CD4-positive, CD25-positive, alpha-beta regulatory T cell (primary cell): ENCODE measurements around the gene SLC39A9. TPM values are rescaled to one million over a fixed set of nuclear protein-coding genes. Genes with fewer than 3 reads are reported as not detected.
"Not testable (repeated sequence)": the region's sequence is repeated elsewhere in the genome, so short reads cannot be mapped to it uniquely, and the experiment has no call there.

Experiments used
- ATAC-seq, 2 donors: fragments of 150-1000 bp; cut with Tn5 transposase; one replicate each; pipeline ENCODE4 v1.10.0; 2021; ENCODE audit warnings: low read depth in 2 of 2, moderate number of reproducible peaks in 2 of 2, moderate library complexity in 1 of 2
- DNase-seq, 3 donors: peaks; one replicate each; pipeline versions ENCODE4 v3.0.0 to v3.0.0-alpha.2; 2012 to 2022; ENCODE audit warnings: mixed read lengths in 1 of 3
- H3K27ac ChIP-seq: one replicate; pipeline ENCODE4 v1.7.0; 2013; ENCODE audit warnings: mild to moderate bottlenecking, low read length; ENCODE audit not compliant: insufficient read depth, poor library complexity, severe bottlenecking
- H3K27me3 ChIP-seq: one replicate; pipeline ENCODE4 v1.7.0; 2013; ENCODE audit warnings: low read length; ENCODE audit not compliant: control insufficient read depth, insufficient read depth
- H3K36me3 ChIP-seq: one replicate; pipeline ENCODE4 v1.7.0; 2013; ENCODE audit warnings: mild to moderate bottlenecking, low read length, moderate library complexity; ENCODE audit not compliant: control insufficient read depth, insufficient read depth
- H3K4me1 ChIP-seq: 2 replicates; pipeline ENCODE4 v1.7.0; 2013; ENCODE audit warnings: mild to moderate bottlenecking, low read length; ENCODE audit not compliant: insufficient read depth, control insufficient read depth, poor library complexity, severe bottlenecking
- H3K4me3 ChIP-seq: one replicate; pipeline ENCODE4 v1.7.0; 2013; ENCODE audit warnings: low read depth, mild to moderate bottlenecking, low read length, moderate library complexity
- H3K9me3 ChIP-seq, 2 experiments: 1 replicate in 1 of 2; 2 replicates in 1 of 2; pipeline ENCODE4 v1.7.0; 2013; ENCODE audit warnings: low read length in 2 of 2, mild to moderate bottlenecking in 1 of 2, moderate library complexity in 1 of 2; ENCODE audit not compliant: control insufficient read depth in 2 of 2
- H3K27ac Mint-ChIP-seq, 3 donors: one replicate each; pipeline ENCODE4 v1.8.0; 2020 to 2022; ENCODE audit warnings: mild to moderate bottlenecking in 3 of 3, mixed read lengths in 3 of 3, moderate library complexity in 2 of 3
- H3K27me3 Mint-ChIP-seq: one replicate; pipeline ENCODE4 v1.8.0; 2022; ENCODE audit warnings: mild to moderate bottlenecking, mixed read lengths
- H3K36me3 Mint-ChIP-seq: one replicate; pipeline ENCODE4 v1.8.0; 2020; ENCODE audit warnings: mixed read lengths
- H3K4me1 Mint-ChIP-seq, 4 donors: one replicate each; pipeline ENCODE4 v1.8.0; 2020 to 2022; ENCODE audit warnings: mixed read lengths in 4 of 4, mild to moderate bottlenecking in 1 of 4
- H3K4me3 Mint-ChIP-seq, 4 donors: one replicate each; pipeline ENCODE4 v1.8.0; 2020 to 2022; ENCODE audit warnings: mild to moderate bottlenecking in 4 of 4, mixed read lengths in 4 of 4, moderate library complexity in 3 of 4
- H3K9me3 Mint-ChIP-seq, 7 donors: one replicate each; pipeline ENCODE4 v1.8.0; 2020 to 2022; ENCODE audit warnings: mixed read lengths in 7 of 7, mild to moderate bottlenecking in 3 of 7, moderate library complexity in 2 of 7
- polyA plus RNA-seq, 4 donors: library from polyadenylated mRNA; unstranded; fragments of 300-500 nt; fragmentation: Illumina TruSeq; gene quantifications; one replicate each; pipeline ENCODE4 v1.2.3, GENCODE V29; 2021
- total RNA-seq: library from RNA; stranded (reverse); gene quantifications from one replicate; pipeline ENCODE4 v1.2.3, GENCODE V29; 2022

The SLC39A9 gene
- total and polyA plus RNA-seq, 5 donors from 2014 or later, result 16.4 to 33.1 (median 22.2) TPM

DNA sequence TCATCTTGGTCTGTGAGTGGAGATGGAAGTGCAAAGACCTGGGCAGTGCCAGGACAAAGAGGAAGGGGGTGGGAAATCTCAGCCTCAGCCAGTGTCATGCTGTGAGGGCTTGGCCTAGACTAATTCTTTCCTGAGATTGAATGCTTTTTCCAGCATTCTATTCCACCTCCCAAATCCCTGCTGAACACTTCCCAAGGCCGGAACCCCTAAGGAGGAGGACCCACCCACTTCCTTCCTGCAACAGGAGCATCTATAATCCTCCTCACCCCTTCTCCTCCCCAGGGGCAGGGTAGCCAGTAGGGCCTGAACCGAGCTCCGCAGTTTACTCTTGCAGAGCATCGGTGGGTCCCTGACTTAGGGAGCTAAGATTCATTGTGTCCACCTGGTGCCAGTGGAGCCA lies 89.3 kb downstream of the SLC39A9 start:
- H3K9me3 Mint-ChIP-seq, result peaks cover 0 to 2% (median 0%) of the 10 kb centered on the region in 7 donors
- no peak overlapping the region for H3K27ac Mint-ChIP-seq
- no peak for DNase-seq
- Histone ChIP-seq H3K36me3 (no peaks in the 10 kb centered on the region), H3K9me3 (no peaks in the 10 kb centered on the region), H3K4me3 (no peak overlapping the region), H3K27ac (no peak overlapping the region), H3K27me3 (peaks cover 8% of the 10 kb centered on the region), H3K4me1 (peaks cover 4% of the 10 kb centered on the region)
- no peaks in the 10 kb centered on the region for H3K36me3 Mint-ChIP-seq
- H3K27me3 Mint-ChIP-seq, result peaks cover 55% of the 10 kb centered on the region
- ATAC-seq, result no peak
- H3K4me1 Mint-ChIP-seq, result peaks cover 0 to 6% (median 0%) of the 10 kb centered on the region in 4 donors
- peak overlapping the region in 1 of 4 donors; percentile 58 for H3K4me3 Mint-ChIP-seq

DNA sequence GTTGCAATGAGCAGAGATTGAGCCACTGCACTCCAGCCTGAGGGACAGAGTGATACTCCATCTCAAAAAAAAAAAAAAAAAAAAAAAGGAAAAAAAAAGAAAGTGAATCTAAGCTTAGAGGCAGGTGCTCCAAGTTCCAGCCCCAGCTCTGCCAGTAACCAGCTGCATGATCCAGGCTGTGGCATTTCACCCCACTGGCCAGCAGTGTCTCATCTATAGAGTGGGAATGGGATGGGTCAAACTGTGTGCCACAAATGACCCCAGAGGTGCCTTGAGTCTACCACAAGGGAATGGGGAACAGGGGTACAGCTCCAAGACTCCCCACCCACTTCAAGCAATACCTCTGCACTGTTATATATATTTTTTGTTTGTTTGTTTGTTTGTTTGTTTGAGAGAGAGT lies 91.0 kb downstream of the SLC39A9 start:
- peaks cover 8% of the 10 kb centered on the region for H3K27me3 ChIP-seq
- peaks cover 3% of the 10 kb centered on the region for H3K4me1 ChIP-seq
- H3K9me3 ChIP-seq, result no peaks in the 10 kb centered on the region
- Mint-ChIP-seq H3K4me3 (no peak overlapping the region), H3K4me1 (no peaks in the 10 kb centered on the region), H3K27me3 (peaks cover 47% of the 10 kb centered on the region), H3K27ac (no peak overlapping the region), H3K9me3 (peaks cover 0 to 2% (median 0%) of the 10 kb centered on the region in 7 donors), H3K36me3 (no peaks in the 10 kb centered on the region)
- no peak overlapping the region for H3K4me3 ChIP-seq
- ATAC-seq, result no peak
- no peak overlapping the region for H3K27ac ChIP-seq
- no peak for DNase-seq
- H3K36me3 ChIP-seq, result no peaks in the 10 kb centered on the region

DNA sequence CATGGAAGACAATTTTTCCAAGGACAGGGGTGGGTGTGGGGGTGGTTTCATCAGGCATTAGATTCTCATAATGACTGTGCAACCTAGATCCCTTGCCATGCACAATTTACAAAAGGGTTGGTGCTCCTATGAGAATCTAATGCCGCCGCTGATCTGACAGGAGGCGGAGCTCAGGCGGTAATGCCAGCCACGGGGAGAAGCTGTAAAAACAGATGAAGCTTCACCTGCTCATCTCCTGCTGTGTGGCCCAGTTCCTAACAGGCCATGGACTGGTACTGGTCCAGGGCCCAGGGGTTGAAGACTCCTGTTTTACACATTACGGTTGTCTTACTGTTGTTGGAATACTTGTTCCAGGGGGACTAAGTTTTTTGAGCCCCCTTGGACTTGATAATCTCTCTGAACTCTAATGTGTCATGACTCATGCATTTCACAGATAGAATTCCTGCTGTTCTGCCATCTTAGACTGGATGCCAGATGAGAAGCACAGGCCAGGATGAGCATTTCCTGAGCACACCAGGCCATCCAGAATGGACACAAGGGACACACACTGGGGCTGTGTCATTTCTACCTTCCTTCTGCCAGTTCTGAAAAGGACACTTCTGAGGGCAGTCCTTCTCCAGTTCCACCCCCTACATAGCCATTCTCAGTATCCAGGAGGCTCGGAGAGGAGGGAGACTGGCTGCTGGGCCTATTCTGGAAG lies 91.9 kb downstream of the SLC39A9 start:
- no peaks in the 10 kb centered on the region for H3K9me3 ChIP-seq
- Mint-ChIP-seq H3K4me1 (no peaks in the 10 kb centered on the region), H3K27ac (no peak overlapping the region), H3K36me3 (no peaks in the 10 kb centered on the region), H3K27me3 (peaks cover 43% of the 10 kb centered on the region), H3K4me3 (no peak overlapping the region), H3K9me3 (peaks cover 0 to 2% (median 0%) of the 10 kb centered on the region in 7 donors)
- no peaks in the 10 kb centered on the region for H3K36me3 ChIP-seq
- H3K4me1 ChIP-seq, result no peaks in the 10 kb centered on the region
- peaks cover 8% of the 10 kb centered on the region for H3K27me3 ChIP-seq
- H3K27ac ChIP-seq, result no peak overlapping the region
- ATAC-seq (no peak), DNase-seq (no peak)
- no peak overlapping the region for H3K4me3 ChIP-seq

DNA sequence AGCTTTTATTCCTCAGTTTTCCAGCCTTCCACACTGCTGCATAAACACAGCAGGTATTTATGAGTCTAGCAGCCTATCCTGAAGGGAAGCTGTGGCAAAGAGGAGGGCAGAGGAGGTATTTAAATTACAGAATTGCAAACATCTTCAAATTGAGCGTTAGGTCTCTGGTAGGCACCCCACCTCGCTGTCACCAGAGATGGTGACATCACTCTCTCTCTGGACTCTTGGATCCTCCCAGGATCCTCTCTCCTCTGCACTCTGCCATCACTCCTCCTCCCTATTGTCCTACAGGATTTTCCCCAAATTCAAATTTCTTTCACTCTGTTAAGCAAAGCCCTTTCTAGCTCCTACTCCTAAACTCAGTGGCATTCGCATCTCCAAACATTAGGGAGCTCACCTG lies 92.7 kb downstream of the SLC39A9 start:
- no peaks in the 10 kb centered on the region for H3K9me3 ChIP-seq
- Mint-ChIP-seq H3K9me3 (peaks cover 0 to 2% (median 0%) of the 10 kb centered on the region in 7 donors), H3K36me3 (no peaks in the 10 kb centered on the region), H3K4me1 (no peaks in the 10 kb centered on the region), H3K4me3 (no peak overlapping the region), H3K27me3 (peaks cover 38% of the 10 kb centered on the region), H3K27ac (no peak overlapping the region)
- no peaks in the 10 kb centered on the region for H3K36me3 ChIP-seq
- peaks cover 2% of the 10 kb centered on the region for H3K27me3 ChIP-seq
- no peak overlapping the region for H3K4me3 ChIP-seq
- H3K27ac ChIP-seq, result no peak overlapping the region
- ATAC-seq (no peak), DNase-seq (no peak)
- H3K4me1 ChIP-seq, result no peaks in the 10 kb centered on the region

DNA sequence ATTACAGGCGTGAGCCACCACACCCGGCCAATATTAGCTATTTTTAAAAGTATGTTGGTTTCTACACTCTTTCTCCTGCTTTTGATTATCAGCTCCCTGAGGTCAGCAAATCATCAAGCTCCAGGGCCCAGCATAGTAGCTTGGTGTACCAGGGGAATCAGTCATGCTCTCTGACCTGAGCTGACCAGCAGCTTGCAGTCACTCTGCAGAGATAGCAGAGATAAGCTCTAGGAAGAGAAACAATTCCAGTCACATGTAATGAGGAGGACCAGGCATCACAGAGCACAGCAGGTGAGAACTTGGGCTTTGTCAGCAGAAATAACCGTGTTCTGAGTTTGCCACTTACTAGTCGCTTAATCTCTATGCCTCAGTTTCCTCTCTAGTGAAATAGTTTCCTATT lies 94.5 kb downstream of the SLC39A9 start:
- H3K9me3 Mint-ChIP-seq, result peaks cover 0 to 2% (median 0%) of the 10 kb centered on the region in 7 donors
- Histone ChIP-seq H3K4me1 (no peaks in the 10 kb centered on the region), H3K36me3 (no peaks in the 10 kb centered on the region), H3K27me3 (no peaks in the 10 kb centered on the region), H3K27ac (no peak overlapping the region), H3K4me3 (no peak overlapping the region), H3K9me3 (no peaks in the 10 kb centered on the region)
- DNase-seq, result no peak
- no peaks in the 10 kb centered on the region for H3K4me1 Mint-ChIP-seq
- no peak for ATAC-seq
- peaks cover 36% of the 10 kb centered on the region for H3K27me3 Mint-ChIP-seq
- no peak overlapping the region for H3K27ac Mint-ChIP-seq
- H3K36me3 Mint-ChIP-seq, result no peaks in the 10 kb centered on the region
- no peak overlapping the region for H3K4me3 Mint-ChIP-seq

DNA sequence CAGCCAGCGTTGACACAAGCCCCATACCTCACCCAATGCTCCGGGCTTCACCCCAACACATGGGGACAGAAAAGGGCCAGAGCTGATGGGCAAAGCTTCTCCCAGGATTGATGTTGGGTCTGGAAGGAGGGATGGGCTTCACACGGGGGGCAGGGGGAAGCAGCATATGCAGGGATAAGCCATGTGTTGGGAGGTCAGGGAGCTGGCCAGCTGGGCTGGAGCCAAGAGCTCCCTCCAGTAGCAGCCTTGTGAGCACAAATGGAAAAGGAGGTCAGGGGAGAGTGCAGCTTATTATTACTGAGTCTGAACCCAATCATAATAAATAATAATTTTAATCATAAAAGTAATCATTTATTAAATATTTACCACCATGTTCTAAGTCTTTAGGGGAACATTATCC lies 95.3 kb downstream of the SLC39A9 start:
- Histone ChIP-seq H3K27ac (no peak overlapping the region), H3K36me3 (no peaks in the 10 kb centered on the region), H3K27me3 (no peaks in the 10 kb centered on the region), H3K9me3 (no peaks in the 10 kb centered on the region), H3K4me1 (no peaks in the 10 kb centered on the region), H3K4me3 (no peak overlapping the region)
- peaks cover 0 to 2% (median 0%) of the 10 kb centered on the region in 4 donors for H3K4me1 Mint-ChIP-seq
- no peak for ATAC-seq
- H3K9me3 Mint-ChIP-seq, result peaks cover 0 to 2% (median 0%) of the 10 kb centered on the region in 7 donors
- peaks cover 32% of the 10 kb centered on the region for H3K27me3 Mint-ChIP-seq
- H3K36me3 Mint-ChIP-seq, result no peaks in the 10 kb centered on the region
- no peak for DNase-seq
- H3K4me3 Mint-ChIP-seq, result no peak overlapping the region
- H3K27ac Mint-ChIP-seq, result no peak overlapping the region

DNA sequence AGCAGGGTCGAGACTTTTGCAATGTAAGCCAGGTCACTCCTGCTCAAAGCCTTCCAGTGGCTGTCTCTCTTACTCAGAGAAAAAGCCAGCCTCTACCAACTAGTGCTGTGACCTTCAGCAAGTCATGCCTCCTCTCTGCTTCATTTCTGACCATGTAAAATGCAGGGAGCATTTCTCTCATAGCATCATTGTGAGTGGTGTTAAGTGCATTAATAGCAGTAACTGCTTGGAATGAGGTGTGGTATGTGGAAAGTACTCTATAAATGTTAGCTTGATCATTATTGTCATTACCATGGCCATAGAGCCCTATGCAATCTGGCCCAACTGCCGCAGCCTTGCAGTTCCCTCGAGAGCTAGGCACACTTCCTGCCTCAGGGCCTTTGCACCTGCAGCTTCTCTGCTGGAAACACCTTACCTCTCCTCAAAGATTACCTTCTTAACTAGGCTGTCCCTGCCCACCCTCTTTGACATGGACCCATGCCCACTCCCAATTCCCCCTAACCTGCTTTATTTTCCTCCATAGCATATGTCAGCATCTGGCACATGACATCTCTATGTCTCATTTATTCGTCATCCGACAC lies 96.9 kb downstream of the SLC39A9 start:
- no peak overlapping the region for H3K4me3 Mint-ChIP-seq
- ATAC-seq, result no peak
- peaks cover 25% of the 10 kb centered on the region for H3K27me3 Mint-ChIP-seq

DNA sequence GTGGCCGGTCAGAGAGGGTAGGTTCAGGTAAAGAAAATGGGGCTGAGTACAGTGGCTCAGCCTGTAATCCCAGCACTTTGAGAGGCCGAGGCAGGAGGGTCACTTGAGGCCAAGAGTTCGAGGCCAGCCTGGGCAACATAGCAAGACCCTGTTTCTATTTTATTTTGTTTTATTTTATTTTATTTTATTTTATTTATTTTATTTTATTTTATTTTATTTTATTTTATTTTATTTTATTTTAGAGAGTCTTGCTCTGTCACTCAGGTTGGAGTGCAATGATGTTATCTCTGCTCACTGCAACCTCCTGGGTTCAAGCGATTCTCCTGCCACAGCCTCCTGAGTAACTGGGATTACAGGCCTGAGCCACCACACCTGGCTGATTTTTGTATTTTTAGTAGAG lies 99.4 kb downstream of the SLC39A9 start:
- H3K4me1 ChIP-seq, H3K9me3 ChIP-seq, H3K27ac Mint-ChIP-seq, H3K4me3 ChIP-seq, H3K36me3 ChIP-seq, ATAC-seq, H3K36me3 Mint-ChIP-seq, H3K4me3 Mint-ChIP-seq, DNase-seq, H3K4me1 Mint-ChIP-seq, H3K9me3 Mint-ChIP-seq, H3K27me3 ChIP-seq, H3K27ac ChIP-seq: not testable (repeated sequence)
- H3K27me3 Mint-ChIP-seq, result peaks cover 23% of the 10 kb centered on the region

More for the DNA sequence above, 96.9 kb downstream of the SLC39A9 start:
- Mint-ChIP-seq H3K27ac (no peak overlapping the region), H3K9me3 (peaks cover 0 to 2% (median 0%) of the 10 kb centered on the region in 7 donors), H3K4me1 (peaks cover 0 to 2% (median 0%) of the 10 kb centered on the region in 4 donors), H3K36me3 (no peaks in the 10 kb centered on the region)
- Histone ChIP-seq H3K4me1 (no peaks in the 10 kb centered on the region), H3K36me3 (no peaks in the 10 kb centered on the region), H3K9me3 (no peaks in the 10 kb centered on the region), H3K4me3 (no peak overlapping the region), H3K27ac (no peak overlapping the region), H3K27me3 (no peaks in the 10 kb centered on the region)
- no peak for DNase-seq
